Parathyroid adenoma (tissue), 2 donors: Measurements from ENCODE around the gene SORCS2.

Experiments
- H2AFZ ChIP-seq: fragments of 300-600 bp; sonication (generic); one replicate; pipeline ENCODE4 v1.7.0; 2017; ENCODE audit warnings: antibody characterized with exemption, mild to moderate bottlenecking
- H3K27ac ChIP-seq: fragments of 300-600 bp; sonication (generic); one replicate; pipeline ENCODE4 v1.7.0; 2017
- H3K27me3 ChIP-seq: fragments of 300-600 bp; sonication (generic); one replicate; pipeline ENCODE4 v1.7.0; 2017; ENCODE audit warnings: low read length; ENCODE audit not compliant: control insufficient read depth, insufficient read depth
- H3K36me3 ChIP-seq: fragments of 300-600 bp; sonication (generic); one replicate; pipeline ENCODE4 v1.7.0; 2017; ENCODE audit warnings: low read length; ENCODE audit not compliant: control insufficient read depth, insufficient read depth
- H3K4me1 ChIP-seq: fragments of 300-600 bp; sonication (generic); one replicate; pipeline ENCODE4 v1.7.0; 2017; ENCODE audit warnings: control low read depth
- H3K4me2 ChIP-seq: fragments of 300-600 bp; sonication (generic); one replicate; pipeline ENCODE4 v1.7.0; 2017; ENCODE audit warnings: low read length
- H3K4me3 ChIP-seq: fragments of 300-600 bp; sonication (generic); one replicate; pipeline ENCODE4 v1.7.0; 2017; ENCODE audit warnings: low read depth, low read length
- H3K79me2 ChIP-seq: fragments of 300-600 bp; sonication (generic); one replicate; pipeline ENCODE4 v1.7.0; 2017; ENCODE audit warnings: control low read depth
- H3K9ac ChIP-seq: fragments of 300-600 bp; sonication (generic); one replicate; pipeline ENCODE4 v1.7.0; 2017; ENCODE audit warnings: mild to moderate bottlenecking
- H3K9me3 ChIP-seq: fragments of 300-600 bp; sonication (generic); one replicate; pipeline ENCODE4 v1.7.0; 2017; ENCODE audit warnings: low read length; ENCODE audit not compliant: control insufficient read depth
- CTCF ChIP-seq: fragments of 300-600 bp; sonication (generic); IDR thresholded peaks from one replicate; pipeline ENCODE4 v1.7.0; 2017; ENCODE audit warnings: antibody characterized with exemption, mild to moderate bottlenecking
- donor health status: primary hyperparathyroidism.

Gene SORCS2

GRCh38 chr4:7224001-7224400 is 31.7 kb downstream of the SORCS2 start:
- no peak overlapping the region for H3K27ac ChIP-seq
- no peaks in the 10 kb centered on the region for H3K79me2 ChIP-seq
- no peak overlapping the region for H3K9ac ChIP-seq
- TF ChIP-seq CTCF: no peak
- H3K4me3 ChIP-seq: no peak overlapping the region
- H3K4me1 ChIP-seq: no peaks in the 10 kb centered on the region
- no peaks in the 10 kb centered on the region for H3K9me3 ChIP-seq
- no peak overlapping the region for H3K4me2 ChIP-seq
- no peaks in the 10 kb centered on the region for H3K36me3 ChIP-seq
- no peaks in the 10 kb centered on the region for H3K27me3 ChIP-seq
- no peak overlapping the region for H2AFZ ChIP-seq

GRCh38 chr4:7224878-7225533 is 32.7 kb downstream of the SORCS2 start:
- Histone ChIP-seq H3K9ac (no peak overlapping the region), H3K9me3 (no peaks in the 10 kb centered on the region)

GRCh38 chr4:7226439-7226838 is 34.1 kb downstream of the SORCS2 start:
- Histone ChIP-seq H3K9ac (no peak overlapping the region), H3K36me3 (no peaks in the 10 kb centered on the region), H3K27ac (no peak overlapping the region), H2AFZ (no peak overlapping the region), H3K27me3 (no peaks in the 10 kb centered on the region), H3K4me3 (no peak overlapping the region), H3K4me2 (no peak overlapping the region), H3K4me1 (no peaks in the 10 kb centered on the region), H3K79me2 (no peaks in the 10 kb centered on the region), H3K9me3 (no peaks in the 10 kb centered on the region)
- TF ChIP-seq CTCF: no peak

More at GRCh38 chr4:7224878-7225533, 32.7 kb downstream of the SORCS2 start:
- no peaks in the 10 kb centered on the region for H3K4me1 ChIP-seq
- H3K27ac ChIP-seq: no peak overlapping the region
- H3K4me3 ChIP-seq: no peak overlapping the region
- H2AFZ ChIP-seq: no peak overlapping the region
- no peaks in the 10 kb centered on the region for H3K79me2 ChIP-seq
- H3K36me3 ChIP-seq: no peaks in the 10 kb centered on the region
- no peaks in the 10 kb centered on the region for H3K27me3 ChIP-seq
- no peak overlapping the region for H3K4me2 ChIP-seq
- TF ChIP-seq CTCF: no peak

- Histone ChIP-seq H3K27me3 (no peaks in the 10 kb centered on the region), H3K9me3 (no peaks in the 10 kb centered on the region), H3K4me2 (no peak overlapping the region), H2AFZ (no peak overlapping the region), H3K36me3 (no peaks in the 10 kb centered on the region), H3K79me2 (no peaks in the 10 kb centered on the region), H3K4me1 (no peaks in the 10 kb centered on the region), H3K9ac (no peak overlapping the region), H3K27ac (no peak overlapping the region), H3K4me3 (no peak overlapping the region)
- no peak for TF ChIP-seq CTCF
Observed at GRCh38 chr4:7227008-7227407, 34.7 kb downstream of the SORCS2 start.

GRCh38 chr4:7228734-7229133 is 36.4 kb downstream of the SORCS2 start:
- no peak overlapping the region for H3K9ac ChIP-seq
- no peaks in the 10 kb centered on the region for H3K4me1 ChIP-seq
- no peaks in the 10 kb centered on the region for H3K27me3 ChIP-seq
- H2AFZ ChIP-seq: no peak overlapping the region
- no peak overlapping the region for H3K4me2 ChIP-seq
- no peak for TF ChIP-seq CTCF
- no peaks in the 10 kb centered on the region for H3K36me3 ChIP-seq
- H3K4me3 ChIP-seq: no peak overlapping the region
- H3K9me3 ChIP-seq: no peaks in the 10 kb centered on the region
- H3K79me2 ChIP-seq: no peaks in the 10 kb centered on the region
- H3K27ac ChIP-seq: no peak overlapping the region
